ENCODE measurements around the gene DYRK1A. TPM values are rescaled to one million over a fixed set of nuclear protein-coding genes. Genes with fewer than 3 reads are reported as not detected.

Gene DYRK1A
- total RNA-seq, 1 experiment from 2014 or later: 35.5 TPM

- H3K9me2 ChIP-seq (ENCODE audit: insufficient read depth): no peaks in the 10 kb centered on the region
- CTCF ChIA-PET: no interaction called here
- TF ChIP-seq EZH2 (IDR thresholded peaks at IDR 0.05; ENCODE audit: low read depth): no peak
- TF ChIP-seq CTCF (conservative IDR thresholded peaks at IDR 0.05): no peak
- intact Hi-C loops (cut with micrococcal nuclease; ENCODE audit: unreplicated experiment): no loop called here
- H3K36me3 ChIP-seq (ENCODE audit: low read depth): no peaks in the 10 kb centered on the region
- peaks cover 14% of the 10 kb centered on the region for H3K4me1 ChIP-seq (replicated peaks; ENCODE audit: insufficient read depth)
- no peak for DNase-seq
- H3K27me3 ChIP-seq (ENCODE audit: insufficient read depth, low read depth): no peaks in the 10 kb centered on the region
- H2AFZ ChIP-seq: no peak overlapping the region
- H4K20me1 ChIP-seq (ENCODE audit: insufficient read depth): no peaks in the 10 kb centered on the region
- BruUV-seq (replicated peaks): no TSS peak
- no peaks in the 10 kb centered on the region for H3K79me2 ChIP-seq (ENCODE audit: low read depth)
- H3K9me3 ChIP-seq (ENCODE audit: insufficient read depth, low read depth): no peaks in the 10 kb centered on the region
- H3K4me2 ChIP-seq: no peak overlapping the region
- POLR2A ChIA-PET (ENCODE audit: unreplicated experiment): interaction anchor here (0.6 kb wide), 1 partner anchor 67 kb away, joined by 4 read pairs; no protein-coding TSS in a partner anchor
- H3K27ac ChIP-seq: no peak overlapping the region
- H3F3A ChIP-seq (ENCODE audit: insufficient read depth, low read depth): peaks cover 14% of the 10 kb centered on the region
- H3K4me3 ChIP-seq: no peak overlapping the region
These were observed 202.3 kb downstream of the DYRK1A start for GRCh38 chr21:37568916-37569315.

- Histone ChIP-seq H3F3A (ENCODE audit: insufficient read depth, low read depth) (no peaks in the 10 kb centered on the region), H3K9me3 (ENCODE audit: insufficient read depth, low read depth) (no peaks in the 10 kb centered on the region), H4K20me1 (ENCODE audit: insufficient read depth) (no peaks in the 10 kb centered on the region), H3K79me2 (ENCODE audit: low read depth) (no peaks in the 10 kb centered on the region), H3K27me3 (ENCODE audit: insufficient read depth, low read depth) (no peaks in the 10 kb centered on the region), H3K9me2 (ENCODE audit: insufficient read depth) (no peaks in the 10 kb centered on the region), H2AFZ (no peak overlapping the region), H3K36me3 (ENCODE audit: low read depth) (no peaks in the 10 kb centered on the region), H3K27ac (no peak overlapping the region), H3K4me2 (no peak overlapping the region), H3K4me1 (replicated peaks; ENCODE audit: insufficient read depth) (no peaks in the 10 kb centered on the region), H3K4me3 (no peak overlapping the region)
- ChIA-PET POLR2A (ENCODE audit: unreplicated experiment) (no interaction called here), CTCF (no interaction called here)
- DNase-seq: no peak
- no peak for TF ChIP-seq EZH2 (IDR thresholded peaks at IDR 0.05; ENCODE audit: low read depth)
- TF ChIP-seq CTCF (conservative IDR thresholded peaks at IDR 0.05): no peak
- no TSS peak for BruUV-seq (replicated peaks)
- intact Hi-C loops (cut with micrococcal nuclease; ENCODE audit: unreplicated experiment): no loop called here
These were observed 204.9 kb downstream of the DYRK1A start for GRCh38 chr21:37571442-37571841.

- no TSS peak for BruUV-seq (replicated peaks)
- Histone ChIP-seq H3K9me3 (ENCODE audit: insufficient read depth, low read depth) (no peaks in the 10 kb centered on the region; the same call in 1 of the 2 replicates), H3K27ac (no peak overlapping the region), H3K4me2 (no peak overlapping the region), H3K4me1 (replicated peaks; ENCODE audit: insufficient read depth) (no peaks in the 10 kb centered on the region), H3K79me2 (ENCODE audit: low read depth) (no peaks in the 10 kb centered on the region), H3F3A (ENCODE audit: insufficient read depth, low read depth) (no peaks in the 10 kb centered on the region), H3K27me3 (ENCODE audit: insufficient read depth, low read depth) (no peaks in the 10 kb centered on the region), H4K20me1 (ENCODE audit: insufficient read depth) (no peaks in the 10 kb centered on the region), H2AFZ (no peak overlapping the region), H3K9me2 (ENCODE audit: insufficient read depth) (no peaks in the 10 kb centered on the region), H3K4me3 (no peak overlapping the region), H3K36me3 (ENCODE audit: low read depth) (no peaks in the 10 kb centered on the region)
- TF ChIP-seq CTCF (conservative IDR thresholded peaks at IDR 0.05) (no peak), EZH2 (IDR thresholded peaks at IDR 0.05; ENCODE audit: low read depth) (no peak)
- intact Hi-C loops (cut with micrococcal nuclease; ENCODE audit: unreplicated experiment): no loop called here
- CTCF ChIA-PET: interaction anchor here (0.6 kb wide), 1 partner anchor 10 kb away, joined by 3 read pairs; no protein-coding TSS in a partner anchor
- POLR2A ChIA-PET (ENCODE audit: unreplicated experiment): interaction anchor here (0.6 kb wide), 1 partner anchor 1487 kb away, joined by 4 read pairs; no protein-coding TSS in a partner anchor
- DNase-seq: no peak
These were observed 207.7 kb downstream of the DYRK1A start for GRCh38 chr21:37574316-37574715.
